Natural killer cell (primary cell): ENCODE measurements around the gene ARSB. TPM values are rescaled to one million over a fixed set of nuclear protein-coding genes. Genes with fewer than 3 reads are reported as not detected.

Source experiments
- ATAC-seq, 3 donors: fragments of 150-1000 bp in 2 of 3; fragments of 200-7000 bp in 1 of 3; cut with Tn5 transposase; 1 replicate in 1 of 3; 2 replicates in 2 of 3; pipeline ENCODE4 v1.10.0; 2021; ENCODE audit warnings: mild to moderate bottlenecking in 2 of 3, moderate library complexity in 2 of 3
- DNase-seq, 2 donors: peaks; one replicate each; pipeline versions ENCODE4 v3.0.0 to v3.0.0-alpha.2; 2013 to 2021; ENCODE audit warnings: mixed read lengths in 1 of 2
- H3K27ac ChIP-seq: one replicate; pipeline ENCODE4 v1.5.1; 2013; ENCODE audit warnings: mild to moderate bottlenecking, low read length
- H3K27me3 ChIP-seq: one replicate; pipeline ENCODE4 v1.6.1; 2013; ENCODE audit warnings: low read length; ENCODE audit not compliant: control insufficient read depth, insufficient read depth
- H3K36me3 ChIP-seq: one replicate; pipeline ENCODE4 v1.6.1; 2013; ENCODE audit warnings: low read length; ENCODE audit not compliant: control insufficient read depth, insufficient read depth
- H3K4me1 ChIP-seq: one replicate; pipeline ENCODE4 v1.6.1; 2013; ENCODE audit warnings: low read length; ENCODE audit not compliant: control insufficient read depth, insufficient read depth
- H3K4me3 ChIP-seq: one replicate; pipeline ENCODE4 v1.5.1; 2013; ENCODE audit warnings: low read length
- H3K9me3 ChIP-seq: one replicate; pipeline ENCODE4 v1.6.1; 2013; ENCODE audit warnings: low read length; ENCODE audit not compliant: control insufficient read depth, insufficient read depth
- H3K27ac Mint-ChIP-seq, 2 donors: one replicate each; pipeline ENCODE4 v1.8.0; 2022; ENCODE audit warnings: mild to moderate bottlenecking in 2 of 2, mixed read lengths in 2 of 2, moderate library complexity in 1 of 2
- H3K27me3 Mint-ChIP-seq, 2 donors: one replicate each; pipeline ENCODE4 v1.8.0; 2022; ENCODE audit warnings: low read depth in 2 of 2, mixed read lengths in 2 of 2
- H3K36me3 Mint-ChIP-seq: one replicate; pipeline ENCODE4 v1.8.0; 2022; ENCODE audit warnings: mixed read lengths
- H3K4me1 Mint-ChIP-seq, 2 donors: one replicate each; pipeline ENCODE4 v1.8.0; 2022; ENCODE audit warnings: mixed read lengths in 2 of 2
- H3K4me3 Mint-ChIP-seq: one replicate; pipeline ENCODE4 v1.8.0; 2022; ENCODE audit warnings: mild to moderate bottlenecking, moderate library complexity, mixed read lengths
- H3K9me3 Mint-ChIP-seq, 2 donors: one replicate each; pipeline ENCODE4 v1.8.0; 2022; ENCODE audit warnings: mixed read lengths in 2 of 2
- CTCF ChIP-seq: fragments of 200-600 bp; IDR thresholded peaks from one replicate; pipeline ENCODE4 v1.8.0; 2022; ENCODE audit warnings: antibody characterized with exemption
- WGBS: methylation state at CpG from one replicate; pipeline ENCODE4 v1.1.7; 2013; ENCODE audit warnings: missing lambda C conversion rate; ENCODE audit not compliant: insufficient coverage; 5-methylcytosine and 5-hydroxymethylcytosine counted together
- intact Hi-C: fragments of 100-400 bp; cut with micrococcal nuclease; formaldehyde crosslinking; loops from one replicate; pipeline ENCODE4 v1.14.2; 2022
- total RNA-seq, 4 donors: library from RNA; stranded (reverse); fragments of 120-200 nt in 1 of 4; gene quantifications; one replicate each; pipeline versions ENCODE4 v1.2.3 to v1.2.4, GENCODE V29; 2013 to 2022

The ARSB gene
- total RNA-seq, 3 donors from 2014 or later (not counting 1 experiment from before 2014, with no cell fraction given): 8.6 to 12.8 (median 8.9) TPM

DNA sequence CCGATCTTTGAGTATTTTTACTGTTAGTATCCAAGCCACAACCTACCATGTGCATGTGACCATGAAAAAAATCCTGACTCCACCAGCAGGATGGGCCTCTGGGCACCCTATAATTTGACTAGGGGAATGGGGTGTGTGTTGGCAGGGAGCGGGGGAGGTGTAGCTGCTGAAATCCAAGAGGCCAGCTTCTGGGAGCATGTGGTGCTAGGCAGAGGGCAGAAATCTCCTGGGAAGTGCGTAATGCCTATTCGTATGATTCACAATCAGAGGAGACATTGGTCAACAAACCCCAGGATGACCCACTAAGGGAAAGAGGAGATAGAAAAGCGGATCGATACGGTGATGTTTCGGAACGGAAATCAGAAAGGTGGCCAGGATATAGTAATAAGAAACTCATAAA, 149.9 kb downstream of the ARSB start:
- H3K27ac Mint-ChIP-seq: no peak overlapping the region
- H3K4me3 Mint-ChIP-seq: no peak overlapping the region
- 96% methylated on average over 3 of the region's 9 CpGs for WGBS
- no peaks in the 10 kb centered on the region for H3K4me1 Mint-ChIP-seq
- TF ChIP-seq CTCF: no peak
- no peaks in the 10 kb centered on the region for H3K36me3 Mint-ChIP-seq
- Histone ChIP-seq H3K27ac (no peak overlapping the region), H3K36me3 (no peaks in the 10 kb centered on the region), H3K9me3 (no peaks in the 10 kb centered on the region), H3K4me1 (no peaks in the 10 kb centered on the region), H3K27me3 (no peaks in the 10 kb centered on the region), H3K4me3 (no peak overlapping the region)
- H3K27me3 Mint-ChIP-seq: no peaks in the 10 kb centered on the region
- ATAC-seq (no peak), DNase-seq (no peak)
- H3K9me3 Mint-ChIP-seq: no peaks in the 10 kb centered on the region
- intact Hi-C loops: no loop called here

GRCh38 chr5:78833284-78833683, 151.8 kb downstream of the ARSB start:
- 90% methylated on average over 2 of the region's 3 CpGs for WGBS
- TF ChIP-seq CTCF: no peak
- no peak overlapping the region for H3K27ac ChIP-seq
- DNase-seq (no peak), ATAC-seq (no peak)
- Mint-ChIP-seq H3K4me1 (no peaks in the 10 kb centered on the region), H3K9me3 (no peaks in the 10 kb centered on the region), H3K4me3 (no peak overlapping the region), H3K27me3 (no peaks in the 10 kb centered on the region), H3K36me3 (no peaks in the 10 kb centered on the region), H3K27ac (no peak overlapping the region)
- H3K9me3 ChIP-seq: no peaks in the 10 kb centered on the region
- no peak overlapping the region for H3K4me3 ChIP-seq
- no peaks in the 10 kb centered on the region for H3K27me3 ChIP-seq
- no peaks in the 10 kb centered on the region for H3K4me1 ChIP-seq
- intact Hi-C loops: no loop called here
- H3K36me3 ChIP-seq: no peaks in the 10 kb centered on the region

DNA sequence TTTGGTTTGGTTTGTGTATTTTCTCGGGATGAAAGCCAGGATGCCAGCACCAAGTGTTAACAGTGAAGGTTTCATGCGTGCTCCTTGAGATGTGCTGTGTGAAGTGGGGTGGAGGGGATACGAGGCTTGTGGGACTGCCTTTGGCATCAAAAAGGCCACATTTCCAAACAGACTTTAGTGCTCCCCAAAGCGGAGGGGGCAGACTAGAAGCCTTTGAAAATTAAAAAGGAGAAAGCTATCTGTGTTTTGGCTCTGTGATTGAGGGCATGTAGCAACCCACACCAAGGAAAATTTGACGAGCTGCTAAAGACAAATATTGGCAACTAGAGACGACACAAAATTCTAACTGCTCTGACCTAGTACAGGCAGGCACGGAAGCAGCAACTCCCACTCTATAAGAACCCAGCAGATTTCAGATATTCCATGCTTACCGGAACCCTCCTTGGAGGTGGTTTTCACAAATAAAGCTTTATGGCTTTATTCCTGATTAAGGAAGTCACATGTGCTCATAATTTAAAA, 154.5 kb downstream of the ARSB start:
- ATAC-seq (no peak), DNase-seq (no peak)
- no peak overlapping the region for H3K27ac Mint-ChIP-seq
- no peaks in the 10 kb centered on the region for H3K36me3 Mint-ChIP-seq
- no peaks in the 10 kb centered on the region for H3K36me3 ChIP-seq
- no peaks in the 10 kb centered on the region for H3K9me3 Mint-ChIP-seq
- H3K4me1 ChIP-seq: no peaks in the 10 kb centered on the region
- no peak overlapping the region for H3K4me3 ChIP-seq
- H3K4me1 Mint-ChIP-seq: no peaks in the 10 kb centered on the region
- no peak for TF ChIP-seq CTCF
- no peaks in the 10 kb centered on the region for H3K9me3 ChIP-seq
- no peak overlapping the region for H3K27ac ChIP-seq
- no peaks in the 10 kb centered on the region for H3K27me3 Mint-ChIP-seq
- intact Hi-C loops: no loop called here
- H3K4me3 Mint-ChIP-seq: no peak overlapping the region
- WGBS: 86% methylated on average over 8 of the region's 8 CpGs
- no peaks in the 10 kb centered on the region for H3K27me3 ChIP-seq

DNA sequence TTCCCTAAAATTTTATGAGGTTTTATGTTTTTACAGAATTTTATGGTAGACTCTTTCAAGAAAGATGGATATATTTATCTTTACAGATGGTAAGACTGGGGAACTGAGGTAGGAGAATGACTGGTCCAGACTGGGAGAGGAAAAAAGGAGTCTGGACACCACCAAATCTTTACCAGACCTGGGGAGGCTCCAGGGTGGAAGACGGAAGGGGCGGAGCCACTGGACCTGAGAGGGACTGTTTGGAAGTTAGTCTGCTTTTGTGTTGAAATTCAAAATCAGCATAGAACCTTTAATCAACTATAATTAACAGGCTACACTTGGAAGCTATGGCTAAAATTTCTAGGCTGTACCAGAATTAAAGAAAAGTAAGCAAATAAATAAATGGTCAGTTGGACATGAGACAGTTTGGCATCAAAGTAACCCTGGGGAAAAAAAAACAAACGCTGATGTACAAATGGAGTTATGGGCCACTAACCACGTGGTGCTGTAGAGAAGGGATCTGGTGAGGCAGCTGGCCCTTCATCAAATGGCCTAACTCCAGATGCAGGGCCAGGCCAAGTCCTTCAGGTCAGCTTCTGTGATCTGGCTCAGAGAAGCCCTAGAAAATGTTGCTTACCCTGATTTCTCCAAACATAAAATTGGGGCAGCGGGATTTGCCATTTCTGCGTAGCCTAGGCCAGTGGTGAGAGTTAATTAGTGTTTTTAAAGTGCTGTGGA, 155.1 kb downstream of the ARSB start:
- H3K27me3 ChIP-seq: no peaks in the 10 kb centered on the region
- WGBS: 59% methylated on average over 4 of the region's 6 CpGs
- no peak overlapping the region for H3K4me3 ChIP-seq
- no peak overlapping the region for H3K27ac ChIP-seq
- DNase-seq (no peak), ATAC-seq (no peak)
- H3K4me1 Mint-ChIP-seq: no peaks in the 10 kb centered on the region
- H3K36me3 ChIP-seq: no peaks in the 10 kb centered on the region
- no peaks in the 10 kb centered on the region for H3K36me3 Mint-ChIP-seq
- no peaks in the 10 kb centered on the region for H3K4me1 ChIP-seq
- no peaks in the 10 kb centered on the region for H3K9me3 ChIP-seq
- H3K27me3 Mint-ChIP-seq: no peaks in the 10 kb centered on the region
- intact Hi-C loops: no loop called here
- H3K4me3 Mint-ChIP-seq: no peak overlapping the region
- no peaks in the 10 kb centered on the region for H3K9me3 Mint-ChIP-seq
- H3K27ac Mint-ChIP-seq: no peak overlapping the region
- TF ChIP-seq CTCF: no peak
